Liver (tissue), 9 donors: Measurements from ENCODE around the gene MLEC. TPM values are rescaled to one million over a fixed set of nuclear protein-coding genes. Genes with fewer than 3 reads are reported as not detected.

ENCODE experiments used
- DNase-seq: peaks from one replicate; pipeline ENCODE4 v3.0.0-alpha.2; 2017; ENCODE audit warnings: low spot score
- H3K27ac ChIP-seq, 2 donors: one replicate each; pipeline ENCODE4 v1.7.0; 2013; ENCODE audit warnings: inconsistent platforms in 2 of 2, low read length in 2 of 2, control low read depth in 1 of 2, low read depth in 1 of 2, mild to moderate bottlenecking in 1 of 2
- H3K27me3 ChIP-seq, 4 donors: one replicate each; pipeline versions ENCODE4 v1.6.1 to v1.7.0; 2013; ENCODE audit warnings: low read length in 3 of 4, inconsistent platforms in 1 of 4, mild to moderate bottlenecking in 1 of 4, moderate library complexity in 1 of 4; ENCODE audit not compliant: control insufficient read depth in 4 of 4, insufficient read depth in 4 of 4
- H3K36me3 ChIP-seq, 4 donors: one replicate each; pipeline versions ENCODE4 v1.6.1 to v1.7.0; 2013; ENCODE audit warnings: low read length in 3 of 4, mild to moderate bottlenecking in 3 of 4, low read depth in 1 of 4, moderate library complexity in 1 of 4; ENCODE audit not compliant: control insufficient read depth in 4 of 4, insufficient read depth in 3 of 4
- H3K4me1 ChIP-seq, 4 donors: one replicate each; pipeline versions ENCODE4 v1.6.1 to v1.7.0; 2013; ENCODE audit warnings: low read length in 3 of 4, mild to moderate bottlenecking in 3 of 4, moderate library complexity in 1 of 4; ENCODE audit not compliant: control insufficient read depth in 4 of 4, insufficient read depth in 4 of 4
- H3K4me3 ChIP-seq, 3 donors: one replicate each; pipeline versions ENCODE4 v1.6.1 to v1.7.0; 2013; ENCODE audit warnings: low read length in 3 of 3, control low read depth in 1 of 3, low read depth in 1 of 3, mild to moderate bottlenecking in 1 of 3
- H3K9ac ChIP-seq, 2 donors: one replicate each; pipeline ENCODE4 v1.7.0; 2013; ENCODE audit warnings: low read length in 2 of 2, mild to moderate bottlenecking in 2 of 2, moderate library complexity in 2 of 2, control low read depth in 1 of 2, low read depth in 1 of 2
- H3K9me3 ChIP-seq, 4 donors: one replicate each; pipeline versions ENCODE4 v1.6.1 to v1.7.0; 2013; ENCODE audit warnings: low read length in 3 of 4; ENCODE audit not compliant: control insufficient read depth in 4 of 4
- ATF3 ChIP-seq: IDR thresholded peaks from 2 replicates; pipeline ENCODE4 v1.6.1; 2016; ENCODE audit warnings: antibody characterized with exemption
- CTCF ChIP-seq: fragments of 150-350 bp; IDR thresholded peaks from 2 replicates; pipeline ENCODE4 v1.5.1; 2017; ENCODE audit warnings: improper control_type of control experiment, low read depth, low read length; ENCODE audit not compliant: missing input control
- EGR1 ChIP-seq, 2 donors: IDR thresholded peaks; 2 replicates each; pipeline ENCODE4 v1.6.1; 2016 to 2018; ENCODE audit warnings: antibody characterized with exemption in 2 of 2, low read depth in 2 of 2
- FOXA1 ChIP-seq: IDR thresholded peaks from 2 replicates; pipeline ENCODE4 v1.6.1; 2016; ENCODE audit warnings: antibody characterized with exemption
- FOXA2 ChIP-seq: IDR thresholded peaks from 2 replicates; pipeline ENCODE4 v1.6.1; 2016; ENCODE audit warnings: antibody characterized with exemption
- GABPA ChIP-seq, 2 donors: IDR thresholded peaks in 1 of 2; conservative IDR thresholded peaks in 1 of 2; 2 replicates each; pipeline ENCODE4 v1.6.1; 2016; ENCODE audit warnings: antibody characterized with exemption in 2 of 2, mild to moderate bottlenecking in 1 of 2, moderate library complexity in 1 of 2
- HNF4A ChIP-seq, 2 donors: conservative IDR thresholded peaks; 2 replicates each; pipeline ENCODE4 v1.6.1; 2016; ENCODE audit warnings: antibody characterized with exemption in 2 of 2, mild to moderate bottlenecking in 2 of 2
- HNF4G ChIP-seq: IDR thresholded peaks from 2 replicates; pipeline ENCODE4 v1.6.1; 2016; ENCODE audit warnings: antibody characterized with exemption
- JUND ChIP-seq, 2 donors: IDR thresholded peaks; 2 replicates each; pipeline ENCODE4 v1.6.1; 2016; ENCODE audit warnings: antibody characterized with exemption in 2 of 2
- MAX ChIP-seq: IDR thresholded peaks from 2 replicates; pipeline ENCODE4 v1.6.1; 2016; ENCODE audit warnings: antibody characterized with exemption
- NR2F2 ChIP-seq: IDR thresholded peaks from 2 replicates; pipeline ENCODE4 v1.6.1; 2016; ENCODE audit warnings: antibody characterized with exemption
- RAD21 ChIP-seq, 2 donors: IDR thresholded peaks; 2 replicates each; pipeline ENCODE4 v1.6.1; 2016; ENCODE audit warnings: antibody characterized with exemption in 2 of 2, mild to moderate bottlenecking in 2 of 2
- REST ChIP-seq: IDR thresholded peaks from 2 replicates; pipeline ENCODE4 v1.6.1; 2016; ENCODE audit warnings: antibody characterized with exemption, mild to moderate bottlenecking
- RXRA ChIP-seq, 2 donors: IDR thresholded peaks; 2 replicates each; pipeline ENCODE4 v1.6.1; 2017 to 2018; ENCODE audit warnings: antibody characterized with exemption in 2 of 2, mild to moderate bottlenecking in 1 of 2
- SP1 ChIP-seq: IDR thresholded peaks from 2 replicates; pipeline ENCODE4 v1.6.1; 2018; ENCODE audit warnings: antibody characterized with exemption, mild to moderate bottlenecking
- TAF1 ChIP-seq: conservative IDR thresholded peaks from 2 replicates; pipeline ENCODE4 v1.6.1; 2016; ENCODE audit warnings: antibody characterized with exemption, mild to moderate bottlenecking
- YY1 ChIP-seq: IDR thresholded peaks from 2 replicates; pipeline ENCODE4 v1.6.1; 2016; ENCODE audit warnings: antibody characterized with exemption, mild to moderate bottlenecking
- ZBTB33 ChIP-seq: IDR thresholded peaks from 2 replicates; pipeline ENCODE4 v1.6.1; 2016; ENCODE audit warnings: antibody characterized with exemption
- WGBS: extraction: QIAGEN DNeasy Blood & Tissue Kit; methylation state at CpG from one replicate; pipeline ENCODE4 v1.1.7; 2013; 5-methylcytosine and 5-hydroxymethylcytosine counted together
- polyA plus RNA-seq, 2 donors: library from polyadenylated mRNA; stranded (reverse) in 1 of 2; unstranded in 1 of 2; fragments of 200-250 nt in 1 of 2; fragments of >200 nt in 1 of 2; fragmentation: Nextera tagmentation in 1 of 2; extraction: Ambion mirVana in 1 of 2; gene quantifications; one replicate each; pipeline versions ENCODE4 v1.2.1 to v1.2.3, GENCODE V29; 2013 to 2015
- total RNA-seq, 2 donors: library from RNA; depleted of rRNA; stranded (reverse); fragments of >200 nt; gene quantifications; one replicate each; pipeline ENCODE4 v1.2.3, GENCODE V29; 2014
- donor health status: healthy.
- donor health status: healthy.
- donor health status: healthy.
- donor health status: healthy.
- donor health status: healthy.

MLEC gene
- total and polyA plus RNA-seq, 4 donors, result 61.4 to 170 (median 115) TPM

- TF ChIP-seq ZBTB33, result no peak
Observed at GRCh38 chr12:120722784-120723183, 35.8 kb downstream of the MLEC start (continued).

- Histone ChIP-seq H3K9me3 (no peaks in the 10 kb centered on the region), H3K27me3 (no peaks in the 10 kb centered on the region), H3K4me1 (peaks cover 12 to 62% (median 45%) of the 10 kb centered on the region in 4 donors), H3K9ac (no peak overlapping the region), H3K4me3 (no peak overlapping the region), H3K27ac (no peak overlapping the region), H3K36me3 (peaks cover 1 to 17% (median 7%) of the 10 kb centered on the region in 4 donors)
- WGBS, result 77% methylated on average over 5 of the region's 5 CpGs
- DNase-seq, result no peak
- no peak for TF ChIP-seq ATF3
- no peak for TF ChIP-seq FOXA1
- TF ChIP-seq REST, result no peak
- TF ChIP-seq RXRA (IDR thresholded peaks at IDR 0.05), result no peak
- TF ChIP-seq RAD21 (IDR thresholded peaks at IDR 0.05), result no peak
- TF ChIP-seq NR2F2, result no peak
- TF ChIP-seq CTCF, result no peak
- no peak for TF ChIP-seq HNF4A (conservative IDR thresholded peaks at IDR 0.05)
- TF ChIP-seq FOXA2, result no peak
- TF ChIP-seq TAF1, result no peak
- no peak for TF ChIP-seq YY1
- no peak for TF ChIP-seq ZBTB33
- TF ChIP-seq HNF4G, result no peak
- no peak for TF ChIP-seq GABPA (IDR thresholded peaks at IDR 0.05 in 1 of 2, conservative IDR thresholded peaks at IDR 0.05 in 1 of 2)
- no peak for TF ChIP-seq EGR1 (IDR thresholded peaks at IDR 0.05; ENCODE audit: low read depth in 2 of 2)
- no peak for TF ChIP-seq JUND (IDR thresholded peaks at IDR 0.05)
- TF ChIP-seq MAX, result no peak
- no peak for TF ChIP-seq SP1
Observed at GRCh38 chr12:120724720-120725119, 37.8 kb downstream of the MLEC start.
